ENCODE results near the gene ADAM22. TPM values are rescaled to one million over a fixed set of nuclear protein-coding genes. Genes with fewer than 3 reads are reported as not detected.

Gene ADAM22
- total and polyA plus RNA-seq, 2 donors (not counting 1 experiment from before 2014, with no cell fraction given): 0.18 to 0.66 TPM

GRCh38 chr7:88217675-88218428, 283.8 kb downstream of the ADAM22 start:
- Histone ChIP-seq H3K4me3 (replicated peaks in 1 of 4; ENCODE audit: control extremely low read depth in 1 of 4, insufficient read depth in 1 of 4, low read depth in 3 of 4, low read length in 4 of 4) (peak overlapping the region in 2 of 4 experiments; percentile 69 to 99), H2AFZ (ENCODE audit: low read length) (no peak overlapping the region), H3K9me3 (ENCODE audit: control insufficient read depth, insufficient read depth, low read depth, low read length) (no peaks in the 10 kb centered on the region), H3K4me2 (ENCODE audit: extremely low read depth, insufficient read depth, low read length) (peak overlapping the region; percentile 91), H4K20me1 (ENCODE audit: control insufficient read depth, extremely low read depth, insufficient read depth, low read length) (no peaks in the 10 kb centered on the region), H3K36me3 (ENCODE audit: control insufficient read depth, insufficient read depth, low read length) (peaks cover 2% of the 10 kb centered on the region), H3K4me1 (ENCODE audit: control insufficient read depth, extremely low read depth, insufficient read depth, low read length) (peaks cover 4% of the 10 kb centered on the region), H3K27ac (ENCODE audit: insufficient read depth, low read length) (no peak overlapping the region), H3K79me2 (ENCODE audit: control insufficient read depth, insufficient read depth, low read length) (peaks cover 22% of the 10 kb centered on the region), H3K27me3 (ENCODE audit: control insufficient read depth, insufficient read depth, low read length) (no peaks in the 10 kb centered on the region), H3K9ac (ENCODE audit: insufficient read depth, low read length) (no peak overlapping the region)
- TF ChIP-seq CTCF (conservative IDR thresholded peaks at IDR 0.05 in 1 of 2, IDR thresholded peaks at IDR 0.05 in 1 of 2; ENCODE audit: low read depth in 1 of 2, low read length in 2 of 2) (no peak), EZH2 (IDR thresholded peaks at IDR 0.05; ENCODE audit: low read length, missing control alignments) (no peak)
- peak in 1 of 2 donors; percentile 19 for DNase-seq (ENCODE audit: low read depth in 2 of 2)

GRCh38 chr7:88218429-88218745, 284.3 kb downstream of the ADAM22 start:
- Histone ChIP-seq H3K9me3 (ENCODE audit: control insufficient read depth, insufficient read depth, low read depth, low read length) (no peaks in the 10 kb centered on the region), H3K36me3 (ENCODE audit: control insufficient read depth, insufficient read depth, low read length) (peaks cover 2% of the 10 kb centered on the region), H3K27ac (ENCODE audit: insufficient read depth, low read length) (peak overlapping the region; percentile 91), H3K79me2 (ENCODE audit: control insufficient read depth, insufficient read depth, low read length) (peaks cover 22% of the 10 kb centered on the region), H3K27me3 (ENCODE audit: control insufficient read depth, insufficient read depth, low read length) (no peaks in the 10 kb centered on the region), H3K4me3 (replicated peaks in 1 of 4; ENCODE audit: control extremely low read depth in 1 of 4, insufficient read depth in 1 of 4, low read depth in 3 of 4, low read length in 4 of 4) (peak overlapping the region; percentile 35 to 99 (median 70)), H2AFZ (ENCODE audit: low read length) (no peak overlapping the region), H4K20me1 (ENCODE audit: control insufficient read depth, extremely low read depth, insufficient read depth, low read length) (no peaks in the 10 kb centered on the region), H3K4me1 (ENCODE audit: control insufficient read depth, extremely low read depth, insufficient read depth, low read length) (peaks cover 4% of the 10 kb centered on the region), H3K9ac (ENCODE audit: insufficient read depth, low read length) (no peak overlapping the region), H3K4me2 (ENCODE audit: extremely low read depth, insufficient read depth, low read length) (peak overlapping the region; percentile 91)
- no peak for DNase-seq (ENCODE audit: low read depth in 2 of 2)
- no peak for TF ChIP-seq EZH2 (IDR thresholded peaks at IDR 0.05; ENCODE audit: low read length, missing control alignments)
- TF ChIP-seq CTCF (conservative IDR thresholded peaks at IDR 0.05 in 1 of 2, IDR thresholded peaks at IDR 0.05 in 1 of 2; ENCODE audit: low read depth in 1 of 2, low read length in 2 of 2): no peak

GRCh38 chr7:88218836-88219605, 285.0 kb downstream of the ADAM22 start:
- Histone ChIP-seq H3K27ac (ENCODE audit: insufficient read depth, low read length) (peak overlapping the region; percentile 91), H3K4me3 (replicated peaks in 1 of 4; ENCODE audit: control extremely low read depth in 1 of 4, insufficient read depth in 1 of 4, low read depth in 3 of 4, low read length in 4 of 4) (peak overlapping the region; percentile 35 to 99 (median 70)), H3K9ac (ENCODE audit: insufficient read depth, low read length) (peak overlapping the region; percentile 41), H2AFZ (ENCODE audit: low read length) (no peak overlapping the region), H3K79me2 (ENCODE audit: control insufficient read depth, insufficient read depth, low read length) (peaks cover 22% of the 10 kb centered on the region), H3K27me3 (ENCODE audit: control insufficient read depth, insufficient read depth, low read length) (no peaks in the 10 kb centered on the region), H3K4me2 (ENCODE audit: extremely low read depth, insufficient read depth, low read length) (peak overlapping the region; percentile 91), H3K36me3 (ENCODE audit: control insufficient read depth, insufficient read depth, low read length) (peaks cover 2% of the 10 kb centered on the region), H3K4me1 (ENCODE audit: control insufficient read depth, extremely low read depth, insufficient read depth, low read length) (peaks cover 4% of the 10 kb centered on the region), H3K9me3 (ENCODE audit: control insufficient read depth, insufficient read depth, low read depth, low read length) (no peaks in the 10 kb centered on the region), H4K20me1 (ENCODE audit: control insufficient read depth, extremely low read depth, insufficient read depth, low read length) (no peaks in the 10 kb centered on the region)
- TF ChIP-seq CTCF (conservative IDR thresholded peaks at IDR 0.05 in 1 of 2, IDR thresholded peaks at IDR 0.05 in 1 of 2; ENCODE audit: low read depth in 1 of 2, low read length in 2 of 2) (no peak), EZH2 (IDR thresholded peaks at IDR 0.05; ENCODE audit: low read length, missing control alignments) (no peak)
- DNase-seq (ENCODE audit: low read depth in 2 of 2): peak; percentile 62 to 68
